MM.1S (cell line): ENCODE results near the gene POTEI.
"Not testable (repeated sequence)": the region's sequence is repeated elsewhere in the genome, so short reads cannot be mapped to it uniquely, and the experiment has no call there.

Experiments
- CTCF ChIP-seq: fragments of 300-600 bp; sonication (generic); IDR thresholded peaks from 2 replicates; pipeline ENCODE4 v1.5.1; 2016; ENCODE audit warnings: antibody characterized with exemption, low read length, mixed read lengths
- EZH2 ChIP-seq: fragments of 300-600 bp; sonication (generic); optimal IDR thresholded peaks from 2 replicates; pipeline ENCODE3; 2017; ENCODE audit warnings: low read depth, mild to moderate bottlenecking, antibody characterized with exemption, low read length, mixed read lengths
- EZH2phosphoT487 ChIP-seq: fragments of 300-600 bp; sonication (generic); IDR thresholded peaks from 2 replicates; pipeline ENCODE4 v1.6.1; 2018; ENCODE audit warnings: antibody characterized with exemption, low read length

GRCh38 chr2:130556441-130556840 lies 47.3 kb upstream of the POTEI start:
- TF ChIP-seq CTCF, EZH2phosphoT487, EZH2: not testable (repeated sequence)
